Measurements from ENCODE around the gene CDCP1. TPM values are rescaled to one million over a fixed set of nuclear protein-coding genes. Genes with fewer than 3 reads are reported as not detected.

Gene CDCP1
- total and polyA plus RNA-seq, 4 donors: 1.6 to 20.7 (median 4.2) TPM

DNA sequence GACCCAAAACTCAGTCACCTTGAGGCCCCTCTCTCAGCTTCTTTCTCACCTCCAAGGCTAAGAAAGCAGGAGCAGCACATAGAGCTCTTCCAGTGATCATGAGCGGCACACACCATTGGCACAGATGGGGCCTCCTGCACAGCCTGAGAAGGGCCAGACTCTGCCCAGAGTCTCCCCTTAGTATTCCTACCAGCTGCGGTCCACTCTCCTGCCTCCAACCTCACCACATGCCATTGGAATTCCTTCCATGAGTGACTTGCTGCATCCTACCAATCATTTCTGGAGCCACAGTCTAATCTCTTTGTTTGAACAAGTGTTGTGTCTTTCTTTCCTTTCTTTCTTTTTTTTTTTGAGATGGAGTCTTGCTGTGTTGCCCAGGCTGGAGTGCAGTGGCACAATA is 39.3 kb downstream of the CDCP1 start:
- ATAC-seq (ENCODE audit: insufficient read depth, low FRiP score) (no peak), DNase-seq (no peak)
- 96 to 97% methylated on average over 2 of the region's 2 CpGs for WGBS, 2 donors
- H3K27ac ChIP-seq (ENCODE audit: low read depth in 1 of 2, low read length in 1 of 2): no peak overlapping the region
- TF ChIP-seq, protein P1, sequence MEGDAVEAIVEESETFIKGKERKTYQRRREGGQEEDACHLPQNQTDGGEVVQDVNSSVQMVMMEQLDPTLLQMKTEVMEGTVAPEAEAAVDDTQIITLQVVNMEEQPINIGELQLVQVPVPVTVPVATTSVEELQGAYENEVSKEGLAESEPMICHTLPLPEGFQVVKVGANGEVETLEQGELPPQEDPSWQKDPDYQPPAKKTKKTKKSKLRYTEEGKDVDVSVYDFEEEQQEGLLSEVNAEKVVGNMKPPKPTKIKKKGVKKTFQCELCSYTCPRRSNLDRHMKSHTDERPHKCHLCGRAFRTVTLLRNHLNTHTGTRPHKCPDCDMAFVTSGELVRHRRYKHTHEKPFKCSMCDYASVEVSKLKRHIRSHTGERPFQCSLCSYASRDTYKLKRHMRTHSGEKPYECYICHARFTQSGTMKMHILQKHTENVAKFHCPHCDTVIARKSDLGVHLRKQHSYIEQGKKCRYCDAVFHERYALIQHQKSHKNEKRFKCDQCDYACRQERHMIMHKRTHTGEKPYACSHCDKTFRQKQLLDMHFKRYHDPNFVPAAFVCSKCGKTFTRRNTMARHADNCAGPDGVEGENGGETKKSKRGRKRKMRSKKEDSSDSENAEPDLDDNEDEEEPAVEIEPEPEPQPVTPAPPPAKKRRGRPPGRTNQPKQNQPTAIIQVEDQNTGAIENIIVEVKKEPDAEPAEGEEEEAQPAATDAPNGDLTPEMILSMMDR (IDR thresholded peaks at IDR 0.05; ENCODE audit: control extremely low read depth, extremely low read depth): no peak
- no peaks in the 10 kb centered on the region for H3K4me1 ChIP-seq (ENCODE audit: control insufficient read depth in 5 of 5, insufficient read depth in 5 of 5, low read length in 5 of 5)
- H3K9ac ChIP-seq (ENCODE audit: insufficient read depth in 1 of 2, low read length in 2 of 2): no peak overlapping the region
- H3K27me3 ChIP-seq (ENCODE audit: control insufficient read depth in 3 of 3, insufficient read depth in 3 of 3, low read length in 2 of 3): no peaks in the 10 kb centered on the region
- H3K4me3 ChIP-seq: no peak overlapping the region
- H3K9me3 ChIP-seq (ENCODE audit: control insufficient read depth in 4 of 4, insufficient read depth in 3 of 4, low read length in 3 of 4): no peaks in the 10 kb centered on the region
- H3K36me3 ChIP-seq (ENCODE audit: control insufficient read depth in 4 of 4, insufficient read depth in 4 of 4, low read length in 4 of 4): no peaks in the 10 kb centered on the region

DNA sequence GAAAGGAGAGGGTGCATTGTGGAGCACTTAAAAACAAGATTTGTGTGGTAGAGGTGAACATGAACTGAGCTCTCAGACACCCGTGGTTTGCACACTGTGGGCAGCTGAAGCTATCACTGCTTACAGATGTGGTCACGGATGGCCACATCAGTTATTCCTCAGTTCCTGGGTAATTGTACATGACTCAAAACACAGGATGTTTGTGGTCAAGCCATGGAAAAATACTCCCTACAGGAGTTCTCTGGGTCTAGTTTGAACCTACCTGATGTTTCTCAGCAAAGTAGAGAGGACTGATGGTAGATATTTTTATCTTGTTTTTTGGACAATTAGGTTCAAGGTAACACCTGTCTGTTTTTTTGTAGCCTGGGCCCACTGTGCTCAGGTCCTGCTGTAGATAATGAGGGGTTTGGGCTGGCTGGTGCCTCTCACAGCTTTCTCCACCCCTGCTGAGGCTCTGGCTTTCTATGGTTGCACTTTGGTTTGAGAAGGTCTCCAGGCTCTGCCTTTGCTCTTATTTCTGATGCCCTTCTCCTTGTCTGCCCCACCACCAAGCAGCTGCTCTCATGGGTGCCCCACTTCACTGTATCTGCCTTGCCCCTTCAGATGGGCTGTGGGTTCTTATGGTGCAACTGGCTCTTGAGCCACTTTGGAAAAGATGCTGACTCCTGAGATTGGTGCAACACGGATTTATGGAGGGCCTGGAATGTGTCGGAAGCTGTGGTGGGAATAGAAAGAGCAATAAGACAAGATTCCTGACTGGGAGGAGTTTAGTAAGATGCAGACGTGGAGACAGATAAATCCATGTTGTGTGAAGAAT is 40.1 kb downstream of the CDCP1 start:
- no peaks in the 10 kb centered on the region for H3K9me3 ChIP-seq (ENCODE audit: control insufficient read depth in 4 of 4, insufficient read depth in 3 of 4, low read length in 3 of 4)
- WGBS, 2 donors: 63 to 66% methylated on average over 5 of the region's 5 CpGs
- H3K4me1 ChIP-seq (ENCODE audit: control insufficient read depth in 5 of 5, insufficient read depth in 5 of 5, low read length in 5 of 5): no peaks in the 10 kb centered on the region
- no peak overlapping the region for H3K4me3 ChIP-seq
- no peaks in the 10 kb centered on the region for H3K36me3 ChIP-seq (ENCODE audit: control insufficient read depth in 4 of 4, insufficient read depth in 4 of 4, low read length in 4 of 4)
- ATAC-seq (ENCODE audit: insufficient read depth, low FRiP score) (no peak), DNase-seq (no peak)
- H3K27me3 ChIP-seq (ENCODE audit: control insufficient read depth in 3 of 3, insufficient read depth in 3 of 3, low read length in 2 of 3): no peaks in the 10 kb centered on the region
- H3K27ac ChIP-seq (ENCODE audit: low read depth in 1 of 2, low read length in 1 of 2): no peak overlapping the region
- no peak overlapping the region for H3K9ac ChIP-seq (ENCODE audit: insufficient read depth in 1 of 2, low read length in 2 of 2)
- TF ChIP-seq, protein P1 (IDR thresholded peaks at IDR 0.05; ENCODE audit: control extremely low read depth, extremely low read depth): no peak

DNA sequence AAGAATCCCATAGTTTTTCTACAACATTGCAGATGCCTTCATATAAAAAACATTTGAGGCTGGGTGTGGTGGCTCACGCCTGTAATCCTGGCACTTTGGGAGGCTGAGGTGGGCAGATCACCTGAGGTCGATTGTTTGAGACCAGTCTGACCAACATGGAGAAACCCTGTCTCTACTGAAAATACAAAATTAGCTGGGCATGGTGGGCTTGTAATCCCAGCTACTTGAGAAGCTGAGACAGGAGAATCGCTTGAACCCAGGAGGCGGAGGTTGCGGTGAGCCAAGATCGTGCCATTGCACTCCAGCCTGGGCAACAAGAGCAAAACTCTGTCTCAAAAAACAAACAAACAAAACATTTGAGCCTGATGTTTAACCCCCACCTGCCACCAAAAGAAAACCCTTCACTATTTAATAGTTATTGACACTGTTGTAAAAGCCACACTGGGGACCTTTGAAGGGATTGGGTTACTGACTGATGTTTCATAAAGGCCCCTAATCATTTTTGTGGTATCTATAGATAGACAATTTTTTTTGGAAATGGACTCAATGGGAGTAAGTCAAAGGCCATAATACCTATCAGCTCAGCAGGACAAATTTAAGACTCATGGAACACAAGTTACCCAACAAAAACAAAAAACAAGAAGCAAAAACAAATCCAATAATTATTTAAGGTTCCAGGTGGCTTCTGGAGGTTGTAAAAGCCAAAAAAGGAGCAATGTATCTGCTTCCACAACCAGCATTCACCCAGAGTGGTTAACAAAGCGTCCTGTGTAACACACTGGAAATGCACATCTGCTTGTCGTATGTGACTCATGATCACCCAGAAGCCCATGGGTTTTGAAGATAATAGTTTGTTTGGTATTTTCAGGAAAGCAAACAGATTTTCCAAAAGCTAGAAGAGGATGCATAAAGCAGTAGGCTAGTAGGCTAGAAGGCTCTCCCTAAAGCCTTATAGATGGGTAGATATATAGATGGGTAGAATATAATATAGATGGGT is 41.2 kb downstream of the CDCP1 start:
- Histone ChIP-seq H3K4me3 (no peak overlapping the region), H3K36me3 (ENCODE audit: control insufficient read depth in 4 of 4, insufficient read depth in 4 of 4, low read length in 4 of 4) (no peaks in the 10 kb centered on the region), H3K9ac (ENCODE audit: insufficient read depth in 1 of 2, low read length in 2 of 2) (no peak overlapping the region), H3K4me1 (ENCODE audit: control insufficient read depth in 5 of 5, insufficient read depth in 5 of 5, low read length in 5 of 5) (no peaks in the 10 kb centered on the region), H3K27me3 (ENCODE audit: control insufficient read depth in 3 of 3, insufficient read depth in 3 of 3, low read length in 2 of 3) (no peaks in the 10 kb centered on the region), H3K27ac (ENCODE audit: low read depth in 1 of 2, low read length in 1 of 2) (no peak overlapping the region), H3K9me3 (ENCODE audit: control insufficient read depth in 4 of 4, insufficient read depth in 3 of 4, low read length in 3 of 4) (no peaks in the 10 kb centered on the region)
- DNase-seq (no peak), ATAC-seq (ENCODE audit: insufficient read depth, low FRiP score) (no peak)
- 87 to 89% methylated on average over 8 of the region's 8 CpGs for whole genome bisulfite sequencing, 2 donors
- TF ChIP-seq, protein P1 (IDR thresholded peaks at IDR 0.05; ENCODE audit: control extremely low read depth, extremely low read depth): no peak

Data from lung (tissue), 12 donors.